ENCODE results near the gene CSF2. TPM values are rescaled to one million over a fixed set of nuclear protein-coding genes. Genes with fewer than 3 reads are reported as not detected.

Gene CSF2
- total and polyA plus RNA-seq, 2 of the 4 experiments (the other 2 are of a cell fraction): 0.31 TPM; not detected in 1

DNA sequence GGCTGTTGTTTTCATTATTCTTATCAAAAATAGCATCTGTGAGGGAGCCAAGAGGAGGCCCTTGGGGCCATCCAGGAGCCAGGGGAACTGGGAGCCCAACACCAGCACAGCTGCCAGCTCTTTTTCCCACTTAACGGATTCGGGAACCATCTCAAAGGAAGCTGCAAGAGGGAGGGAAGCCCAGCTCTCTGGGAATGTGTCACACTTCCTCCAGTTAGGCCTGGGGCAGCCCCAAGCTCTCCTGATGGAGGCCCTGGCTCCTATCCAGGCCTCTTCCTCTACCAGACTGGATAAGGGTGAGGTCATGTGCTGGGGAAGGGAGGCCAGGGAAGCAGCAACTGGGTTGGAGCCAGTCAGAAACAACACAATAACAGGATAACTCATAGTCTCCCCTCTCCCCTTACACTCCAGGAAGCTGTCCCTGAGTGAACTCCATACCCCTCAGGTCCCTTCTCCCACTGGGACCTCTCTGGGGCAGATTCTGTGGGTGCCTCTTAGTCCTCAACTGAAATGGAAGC is 12.7 kb downstream of the CSF2 start:
- Histone ChIP-seq H2AK5ac (ENCODE audit: low read depth, low read length) (peak overlapping the region; percentile 85), H4K20me1 (ENCODE audit: insufficient read depth, low read length) (no peaks in the 10 kb centered on the region), H3K4me3 (ENCODE audit: insufficient read depth, low read depth, low read length) (no peak overlapping the region), H3K27me3 (ENCODE audit: control insufficient read depth, insufficient read depth, low read length) (no peaks in the 10 kb centered on the region), H2BK5ac (ENCODE audit: low read depth, low read length, poor library complexity, severe bottlenecking) (peak overlapping the region; percentile 37), H3K27ac (ENCODE audit: insufficient read depth, low read length) (peak overlapping the region; percentile 11), H3K9ac (ENCODE audit: low read depth, low read length) (no peak overlapping the region), H3K4ac (ENCODE audit: low read depth, low read length) (peak overlapping the region; percentile 80), H4K8ac (ENCODE audit: low read depth in 2 of 2, low read length in 2 of 2) (peak overlapping the region; percentile 68 to 78; a peak in 3 of 4 replicates), H3K9me3 (ENCODE audit: control insufficient read depth, insufficient read depth, low read length) (no peaks in the 10 kb centered on the region), H2BK15ac (ENCODE audit: low read depth, low read length) (peak overlapping the region; percentile 96; the same call in 2 of the 3 replicates), H3K4me1 (ENCODE audit: control insufficient read depth, insufficient read depth, low read length) (peaks cover 25% of the 10 kb centered on the region), H3K4me2 (ENCODE audit: low read depth, low read length) (no peak overlapping the region), H2AK9ac (replicated peaks; ENCODE audit: low read depth, low read length, poor library complexity) (peak overlapping the region; percentile 31), H2AFZ (replicated peaks; ENCODE audit: low read length, poor library complexity) (peak overlapping the region; percentile 74), H3K18ac (ENCODE audit: low read depth, low read length) (peak overlapping the region; percentile 61), H3K56ac (ENCODE audit: extremely low read depth, insufficient read depth, low read length) (no peak overlapping the region), H3K23ac (ENCODE audit: low read depth, low read length) (peak overlapping the region; percentile 54; the same call in 1 of the 2 replicates), H3K14ac (replicated peaks; ENCODE audit: low read depth, low read length) (peak overlapping the region; percentile 79), H3K79me1 (ENCODE audit: low read depth in 1 of 2, low read length in 2 of 2) (no peaks in the 10 kb centered on the region), H3K9me1 (ENCODE audit: insufficient read depth, low read length) (peaks cover 21% of the 10 kb centered on the region), H2BK120ac (ENCODE audit: low read depth, low read length) (peak overlapping the region; percentile 65), H2BK20ac (ENCODE audit: low read depth, low read length) (peak overlapping the region; percentile 96), H4K91ac (ENCODE audit: insufficient read depth, low read depth, low read length) (peak overlapping the region; percentile 80), H3K36me3 (ENCODE audit: control insufficient read depth, insufficient read depth, low read length) (no peaks in the 10 kb centered on the region), H4K5ac (ENCODE audit: low read depth, low read length) (peak overlapping the region; percentile 56)
- WGBS, 2 experiments (ENCODE audit: extremely low coverage in 2 of 2, insufficient read length in 1 of 2): no CpG with 5 or more reads among the region's 2 CpGs
- ChIA-PET CTCF (no interaction called here), POLR2A (ENCODE audit: unreplicated experiment) (no interaction called here)
- BruUV-seq (replicated peaks): no TSS peak
- intact Hi-C loops (cut with micrococcal nuclease): no loop called here
- TF ChIP-seq CEBPB (IDR thresholded peaks at IDR 0.05; ENCODE audit: low read depth, low read length): no peak
- peak; percentile 40; the same call in 1 of the 2 replicates for TF ChIP-seq MAZ (IDR thresholded peaks at IDR 0.05; ENCODE audit: borderline replicate concordance, low read depth, low read length)
- TF ChIP-seq BHLHE40 (IDR thresholded peaks at IDR 0.05; ENCODE audit: low read depth, low read length): peak; percentile 47
- no peak for TF ChIP-seq FOS (IDR thresholded peaks at IDR 0.05; ENCODE audit: low read depth, low read length)
- TF ChIP-seq CTCF (conservative IDR thresholded peaks at IDR 0.05; ENCODE audit: low read depth, low read length): no peak
- no peak for TF ChIP-seq CHD1 (IDR thresholded peaks at IDR 0.05; ENCODE audit: low read depth, low read length)
- TF ChIP-seq ELK1 (IDR thresholded peaks at IDR 0.05; ENCODE audit: borderline replicate concordance, low read depth, low read length): no peak
- no peak for TF ChIP-seq RFX5 (IDR thresholded peaks at IDR 0.05; ENCODE audit: low read depth, low read length)
- TF ChIP-seq SMC3 (IDR thresholded peaks at IDR 0.05; ENCODE audit: low read depth, low read length): no peak
- no peak for TF ChIP-seq MAFK (IDR thresholded peaks at IDR 0.05; ENCODE audit: low read depth, low read length)
- TF ChIP-seq RAD21 (IDR thresholded peaks at IDR 0.05; ENCODE audit: low read length): peak; percentile 9; the same call in 1 of the 2 replicates
- TF ChIP-seq RCOR1 (IDR thresholded peaks at IDR 0.05; ENCODE audit: insufficient replicate concordance, low read length): no peak
- no peak for TF ChIP-seq NFE2L2 (IDR thresholded peaks at IDR 0.05; ENCODE audit: low read depth, low read length)
- TF ChIP-seq MXI1 (IDR thresholded peaks at IDR 0.05; ENCODE audit: borderline replicate concordance, low read depth, low read length): no peak
- TF ChIP-seq POLR2A (IDR thresholded peaks at IDR 0.05; ENCODE audit: low read depth, low read length): no peak
- TF ChIP-seq, protein P1, sequence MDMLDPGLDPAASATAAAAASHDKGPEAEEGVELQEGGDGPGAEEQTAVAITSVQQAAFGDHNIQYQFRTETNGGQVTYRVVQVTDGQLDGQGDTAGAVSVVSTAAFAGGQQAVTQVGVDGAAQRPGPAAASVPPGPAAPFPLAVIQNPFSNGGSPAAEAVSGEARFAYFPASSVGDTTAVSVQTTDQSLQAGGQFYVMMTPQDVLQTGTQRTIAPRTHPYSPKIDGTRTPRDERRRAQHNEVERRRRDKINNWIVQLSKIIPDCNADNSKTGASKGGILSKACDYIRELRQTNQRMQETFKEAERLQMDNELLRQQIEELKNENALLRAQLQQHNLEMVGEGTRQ (IDR thresholded peaks at IDR 0.05; ENCODE audit: low read depth, low read length): peak; percentile 87
- ATAC-seq (ENCODE audit: low read depth): peak; percentile 87
- DNase-seq: peak; percentile 98
- dilution Hi-C loops (cut with HindIII; ENCODE audit: low sequenced_read_pairs, unreplicated experiment): no loop called here
- in situ Hi-C loops (cut with MboI; ENCODE audit: low sequenced_read_pairs): loop anchor here (25.0 kb wide), 1 partner anchor 401 kb away; the partner anchor contains the start of gene IRF1
